Neural progenitor cell (in vitro differentiated cells): ENCODE measurements around the gene SLCO4A1.

Source experiments
- CTCF ChIP-seq: fragments of 200-600 bp; sonication (generic); IDR thresholded peaks from 2 replicates; pipeline ENCODE4 v1.5.1; 2017; ENCODE audit warnings: antibody characterized with exemption, mild to moderate bottlenecking
- EZH2 ChIP-seq: fragments of 200-600 bp; sonication (generic); IDR thresholded peaks from 2 replicates; pipeline ENCODE4 v1.6.1; 2017; ENCODE audit warnings: antibody characterized with exemption, mild to moderate bottlenecking, moderate library complexity
- EZH2phosphoT487 ChIP-seq: fragments of 200-600 bp; sonication (generic); IDR thresholded peaks from 2 replicates; pipeline ENCODE4 v1.6.1; 2017; ENCODE audit warnings: antibody characterized with exemption

GRCh38 chr20:62698231-62698630 lies 55.9 kb downstream of the SLCO4A1 start:
- TF ChIP-seq EZH2phosphoT487 = no peak
- no peak for TF ChIP-seq CTCF
- no peak for TF ChIP-seq EZH2
